Upper lobe of left lung (tissue), 6 donors: ENCODE results near the gene QRICH1. TPM values are rescaled to one million over a fixed set of nuclear protein-coding genes. Genes with fewer than 3 reads are reported as not detected.
A peak's percentile ranks its signal among the peaks of the same experiment; 100 is the strongest.

Experiments
- ATAC-seq, 2 donors: fragments of 200-7000 bp; cut with Tn5 transposase; one replicate each; pipeline ENCODE4 v1.9.1; 2022; ENCODE audit warnings: mild to moderate bottlenecking in 2 of 2, moderate library complexity in 2 of 2; ENCODE audit not compliant: low FRiP score in 2 of 2
- DNase-seq, 2 donors: peaks; one replicate each; pipeline ENCODE4 v3.0.0-alpha.2; 2019 to 2020
- H3K27ac ChIP-seq, 4 donors: fragments of 200-600 bp; sonication (generic); one replicate each; pipeline ENCODE4 v1.5.1; 2016 to 2019
- H3K27me3 ChIP-seq, 4 donors: fragments of 200-600 bp; sonication (generic); one replicate each; pipeline ENCODE4 v1.5.1; 2017 to 2019
- H3K36me3 ChIP-seq, 4 donors: fragments of 200-600 bp; sonication (generic); one replicate each; pipeline ENCODE4 v1.5.1; 2016 to 2019
- H3K4me1 ChIP-seq, 4 donors: fragments of 200-600 bp; sonication (generic); one replicate each; pipeline ENCODE4 v1.5.1; 2018 to 2019
- H3K4me3 ChIP-seq, 4 donors: fragments of 200-600 bp; sonication (generic); one replicate each; pipeline ENCODE4 v1.5.1; 2017 to 2019; ENCODE audit warnings: mild to moderate bottlenecking in 2 of 4, moderate library complexity in 1 of 4
- H3K9me3 ChIP-seq, 4 donors: fragments of 200-600 bp; sonication (generic); one replicate each; pipeline ENCODE4 v1.5.1; 2018 to 2019
- EP300 ChIP-seq, 4 donors: sonication (generic); formaldehyde crosslinking; IDR thresholded peaks; one replicate each; pipeline ENCODE4 v1.5.1; 2017; ENCODE audit warnings: antibody characterized with exemption in 4 of 4, control low read depth in 2 of 4
- POLR2A ChIP-seq, 4 donors: fragments of 450-650 bp; IDR thresholded peaks; one replicate each; pipeline ENCODE4 v1.5.1; 2016 to 2017; ENCODE audit warnings: antibody characterized with exemption in 4 of 4, mild to moderate bottlenecking in 2 of 4
- POLR2AphosphoS5 ChIP-seq, 2 donors: sonication (generic); formaldehyde crosslinking; IDR thresholded peaks; one replicate each; pipeline ENCODE4 v1.5.1; 2017; ENCODE audit warnings: antibody characterized with exemption in 2 of 2
- WGBS, 2 donors: methylation state at CpG; one replicate each; pipeline ENCODE4 v1.1.5; 2017 to 2018; 5-methylcytosine and 5-hydroxymethylcytosine counted together
- total RNA-seq, 6 donors: library from RNA; depleted of rRNA in 4 of 6; stranded (reverse); fragments of >200 nt in 4 of 6; gene quantifications; one replicate each; pipeline versions ENCODE4 v1.1.0 to v1.2.1, GENCODE V29; 2016 to 2021
- TF ChIP-seq, protein P1 (sequence below), 6 experiments: fragments of 450-650 bp in 4 of 6; fragments of 200-600 bp in 2 of 6; sonication (generic) in 2 of 6; IDR thresholded peaks; one replicate each; pipeline ENCODE4 v1.5.1; 2016 to 2019; ENCODE audit warnings: antibody characterized with exemption in 6 of 6
- donor health status: DM: no; HTN: no; CAD: no; lungs with moderate emphysema.
- donor health status: DM: no; HTN: yes; CAD: no; lungs with severe emphysema.

Gene QRICH1
- total RNA-seq, 6 donors from 2014 or later = 65.6 to 145 (median 74.2) TPM

DNA sequence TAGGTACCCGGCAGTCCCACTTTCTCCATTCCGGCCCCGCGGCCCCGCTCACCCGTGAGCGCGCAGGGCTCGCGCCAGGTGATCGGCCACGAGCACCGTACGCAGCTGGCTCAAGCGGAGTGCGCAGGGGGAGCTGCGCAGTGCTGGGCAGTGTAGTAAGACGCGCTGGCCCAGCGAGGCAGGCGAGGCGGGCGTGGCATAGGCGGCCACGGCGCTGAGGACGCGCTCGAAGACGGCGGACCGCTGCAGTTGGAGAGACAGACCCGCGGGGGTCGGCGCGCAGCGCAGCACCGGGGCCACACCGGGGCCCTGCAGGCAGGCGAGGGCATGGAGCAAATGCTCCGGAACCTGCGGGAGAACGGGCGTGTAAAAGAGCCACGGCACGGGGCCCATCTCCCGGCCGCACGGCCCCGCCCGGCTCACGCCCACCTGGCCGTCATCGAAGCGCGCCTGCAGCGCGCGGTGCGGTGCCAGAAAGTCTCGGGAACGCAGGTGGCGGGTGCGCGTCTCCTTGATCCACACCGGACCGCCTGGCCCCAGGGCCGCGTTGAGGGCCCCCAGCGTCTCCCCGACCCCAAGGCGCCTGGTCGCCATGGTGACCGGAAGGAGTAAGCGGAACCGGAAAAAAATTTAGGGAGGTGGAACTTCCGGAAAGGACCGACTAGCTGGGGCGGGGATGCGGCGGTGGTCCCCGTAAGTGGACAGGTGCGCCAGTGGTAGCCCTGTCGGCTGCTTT is 75.7 kb downstream of the QRICH1 start, which contains the start of gene DALRD3:
Gene DALRD3, minus strand, starts transcription at position 610 of the 736 bp plus-strand sequence. Its CDS starts 16 bp downstream, at position 594.
- Histone ChIP-seq H3K9me3 (no peaks in the 10 kb centered on the region), H3K4me1 (peaks cover 33 to 44% (median 39%) of the 10 kb centered on the region in 4 donors), H3K27ac (peak within 1 kb of the TSS; percentile 80 to 100 (median 82)), H3K27me3 (no peaks in the 10 kb centered on the region), H3K4me3 (peak within 1 kb of the TSS; percentile 63 to 97 (median 88)), H3K36me3 (peaks cover 11 to 36% (median 30%) of the 10 kb centered on the region in 4 donors)
- TF ChIP-seq POLR2AphosphoS5 (IDR thresholded peaks at IDR 0.05) (peak; percentile 48 to 55), EP300 (IDR thresholded peaks at IDR 0.05) (no peak), POLR2A (IDR thresholded peaks at IDR 0.05) (peak; percentile 62 to 76 (median 69))
- TF ChIP-seq, protein P1, sequence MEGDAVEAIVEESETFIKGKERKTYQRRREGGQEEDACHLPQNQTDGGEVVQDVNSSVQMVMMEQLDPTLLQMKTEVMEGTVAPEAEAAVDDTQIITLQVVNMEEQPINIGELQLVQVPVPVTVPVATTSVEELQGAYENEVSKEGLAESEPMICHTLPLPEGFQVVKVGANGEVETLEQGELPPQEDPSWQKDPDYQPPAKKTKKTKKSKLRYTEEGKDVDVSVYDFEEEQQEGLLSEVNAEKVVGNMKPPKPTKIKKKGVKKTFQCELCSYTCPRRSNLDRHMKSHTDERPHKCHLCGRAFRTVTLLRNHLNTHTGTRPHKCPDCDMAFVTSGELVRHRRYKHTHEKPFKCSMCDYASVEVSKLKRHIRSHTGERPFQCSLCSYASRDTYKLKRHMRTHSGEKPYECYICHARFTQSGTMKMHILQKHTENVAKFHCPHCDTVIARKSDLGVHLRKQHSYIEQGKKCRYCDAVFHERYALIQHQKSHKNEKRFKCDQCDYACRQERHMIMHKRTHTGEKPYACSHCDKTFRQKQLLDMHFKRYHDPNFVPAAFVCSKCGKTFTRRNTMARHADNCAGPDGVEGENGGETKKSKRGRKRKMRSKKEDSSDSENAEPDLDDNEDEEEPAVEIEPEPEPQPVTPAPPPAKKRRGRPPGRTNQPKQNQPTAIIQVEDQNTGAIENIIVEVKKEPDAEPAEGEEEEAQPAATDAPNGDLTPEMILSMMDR (IDR thresholded peaks at IDR 0.05) = peak in 3 of 6 experiments; percentile 5 to 16 (median 9)
- peak in 1 of 2 donors; percentile 26 for ATAC-seq
- WGBS, 2 donors = 0% methylated on average over 25 to 66 of the region's 85 CpGs
- peak; percentile 71 to 94 for DNase-seq

DNA sequence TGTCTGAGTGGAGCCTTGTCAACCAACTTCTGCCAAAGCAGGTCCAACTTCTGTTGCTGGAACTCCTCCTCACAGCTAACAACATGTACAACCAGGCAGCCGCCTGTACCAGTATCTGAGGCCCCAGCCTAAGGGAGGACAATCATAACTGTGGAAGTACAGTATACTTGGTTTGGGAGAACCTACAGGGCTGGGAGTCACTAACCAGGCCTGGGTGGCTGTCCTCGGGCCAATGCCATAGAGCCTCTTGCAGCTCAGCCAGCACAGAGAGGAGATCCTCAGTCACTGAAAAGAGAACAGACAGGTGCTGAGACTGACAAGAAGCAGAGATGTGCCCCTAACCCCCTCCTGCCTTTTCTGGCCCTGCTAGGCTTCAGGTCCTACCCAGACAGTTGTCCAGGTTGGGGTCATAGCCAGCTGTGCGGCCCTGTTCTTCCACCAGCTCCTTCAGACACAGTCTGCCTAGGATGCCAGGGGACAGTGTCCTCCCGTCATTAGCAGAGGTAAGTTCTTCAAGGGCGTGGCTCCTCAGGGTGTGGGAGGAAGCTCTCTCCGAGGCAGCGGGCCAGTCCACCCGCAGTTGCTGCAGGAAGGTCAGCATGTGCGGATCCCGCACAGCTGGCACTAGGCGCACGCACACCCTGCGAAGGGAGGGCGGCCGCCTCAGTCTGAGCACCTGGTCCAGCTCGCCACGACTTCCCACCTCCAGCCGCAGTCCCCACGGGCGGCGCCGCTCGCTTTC is 76.5 kb downstream of the QRICH1 start:
- peak overlapping the region; percentile 63 to 97 (median 88) for H3K4me3 ChIP-seq
- H3K9me3 ChIP-seq = no peaks in the 10 kb centered on the region
- no peaks in the 10 kb centered on the region for H3K27me3 ChIP-seq
- peaks cover 11 to 42% (median 34%) of the 10 kb centered on the region in 4 donors for H3K36me3 ChIP-seq
- TF ChIP-seq EP300 (IDR thresholded peaks at IDR 0.05) (no peak), POLR2A (IDR thresholded peaks at IDR 0.05) (no peak)
- TF ChIP-seq, protein P1 (IDR thresholded peaks at IDR 0.05) = no peak
- peaks cover 26 to 37% (median 31%) of the 10 kb centered on the region in 4 donors for H3K4me1 ChIP-seq
- H3K27ac ChIP-seq = peak overlapping the region; percentile 80 to 88 (median 82)
- DNase-seq = no peak
- 4 to 19% methylated on average over 9 to 11 of the region's 23 CpGs for WGBS, 2 donors
- ATAC-seq = no peak

DNA sequence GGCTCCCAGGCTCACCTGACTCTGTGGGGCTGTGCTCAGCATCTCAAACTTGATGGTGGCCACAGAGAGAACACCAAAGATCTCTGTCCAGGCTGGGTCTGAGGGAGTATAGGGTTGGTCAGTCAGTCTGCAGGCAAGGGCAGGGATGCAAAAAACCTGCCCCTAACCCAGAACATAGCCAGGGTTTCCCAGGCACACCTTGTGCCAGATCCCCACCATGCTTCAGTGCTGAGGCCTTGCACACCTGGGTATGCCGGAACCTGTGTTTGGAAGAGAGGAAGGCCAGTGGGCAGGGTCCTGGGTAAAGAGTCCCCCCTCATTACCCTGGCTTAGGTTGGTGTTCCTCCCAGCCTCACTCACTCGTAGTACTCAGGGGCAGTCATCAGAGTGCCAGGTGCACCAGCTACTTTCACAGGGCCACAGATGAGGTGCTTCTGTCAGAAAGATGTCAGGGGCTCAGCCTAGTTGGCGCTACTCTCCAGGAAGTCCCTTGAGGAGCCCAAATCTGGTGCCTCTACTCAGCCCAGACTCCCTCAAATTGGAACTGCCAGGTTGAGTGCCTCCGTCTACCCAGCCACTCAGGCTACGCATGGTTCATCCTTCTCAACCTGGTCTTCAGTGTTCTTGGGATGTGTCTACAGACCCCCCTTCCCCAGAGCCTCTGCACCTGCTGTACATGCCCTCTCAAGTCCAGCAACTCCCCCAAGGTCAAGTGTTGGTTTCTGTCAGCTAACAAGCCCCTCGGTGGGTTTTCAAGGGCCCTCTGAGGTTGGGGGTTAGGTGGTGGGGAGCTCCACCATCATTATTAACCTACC is 77.2 kb downstream of the QRICH1 start:
- peaks cover 26 to 36% (median 31%) of the 10 kb centered on the region in 4 donors for H3K4me1 ChIP-seq
- WGBS, 2 donors = 93 to 95% methylated on average over 5 to 6 of the region's 6 CpGs
- H3K9me3 ChIP-seq = no peaks in the 10 kb centered on the region
- peaks cover 11 to 50% (median 42%) of the 10 kb centered on the region in 4 donors for H3K36me3 ChIP-seq
- DNase-seq (no peak), ATAC-seq (no peak)
- H3K27me3 ChIP-seq = no peaks in the 10 kb centered on the region
- no peak overlapping the region for H3K4me3 ChIP-seq
- peak overlapping the region in 1 of 4 donors; percentile 88 for H3K27ac ChIP-seq
- TF ChIP-seq EP300 (IDR thresholded peaks at IDR 0.05) (no peak), POLR2AphosphoS5 (IDR thresholded peaks at IDR 0.05) (no peak), POLR2A (IDR thresholded peaks at IDR 0.05) (no peak)
- TF ChIP-seq, protein P1 (IDR thresholded peaks at IDR 0.05) = no peak

DNA sequence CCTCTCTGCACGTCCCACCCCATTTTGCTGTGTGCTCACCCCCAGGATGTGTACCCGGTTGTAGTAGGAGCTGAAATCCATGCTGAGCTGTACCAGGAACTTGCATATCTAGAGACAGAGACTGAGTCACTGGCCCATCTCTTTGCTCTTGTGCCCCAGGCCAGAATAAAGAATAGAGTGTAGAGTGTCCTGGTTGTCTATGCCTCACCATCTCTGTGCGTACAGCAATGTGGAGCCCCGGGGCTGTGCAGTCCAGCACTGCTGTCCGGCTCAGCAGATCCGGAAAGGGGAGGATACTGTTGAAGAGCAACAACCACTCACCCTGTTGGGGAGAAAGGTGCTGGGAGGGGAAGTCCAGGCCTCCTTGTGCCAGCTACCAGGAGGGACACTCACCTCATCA is 78.1 kb downstream of the QRICH1 start:
- no peak for DNase-seq
- H3K4me1 ChIP-seq = peaks cover 26 to 35% (median 31%) of the 10 kb centered on the region in 4 donors
- TF ChIP-seq EP300 (IDR thresholded peaks at IDR 0.05) = no peak
- H3K9me3 ChIP-seq = no peaks in the 10 kb centered on the region
- H3K27ac ChIP-seq = no peak overlapping the region
- 79 to 91% methylated on average over 3 to 6 of the region's 6 CpGs for WGBS, 2 donors
- H3K36me3 ChIP-seq = peaks cover 11 to 54% (median 45%) of the 10 kb centered on the region in 4 donors
- no peak overlapping the region for H3K4me3 ChIP-seq
- H3K27me3 ChIP-seq = no peaks in the 10 kb centered on the region
- no peak for ATAC-seq
